CD4-positive, alpha-beta memory T cell (primary cell): ENCODE measurements around the gene GEN1. TPM values are rescaled to one million over a fixed set of nuclear protein-coding genes. Genes with fewer than 3 reads are reported as not detected.

Experiments used
- CTCF ChIA-PET: fragments of 350-600 bp; sonication (Branson Sonifier 250); formaldehyde crosslinking; loops from one replicate; lab custom pipeline; 2021; ENCODE audit warnings: inconsistent platforms; ENCODE audit not compliant: partially characterized antibody; lab: Charles Lee
- POLR2A ChIA-PET: fragments of 350-600 bp; sonication (Branson Sonifier 250); formaldehyde crosslinking; loops from one replicate; lab custom pipeline; 2021; ENCODE audit not compliant: partially characterized antibody; lab: Charles Lee
- DNase-seq, 5 donors: peaks; one replicate each; pipeline versions ENCODE4 v3.0.0 to v3.0.0-alpha.2; 2020 to 2022; ENCODE audit warnings: mixed read lengths in 1 of 5
- H3K27ac ChIP-seq: one replicate; pipeline ENCODE4 v1.7.0; 2013; ENCODE audit warnings: low read depth, low read length
- H3K27me3 ChIP-seq: 2 replicates; pipeline ENCODE4 v1.7.0; 2013; ENCODE audit warnings: mild to moderate bottlenecking, low read length, moderate library complexity; ENCODE audit not compliant: insufficient read depth
- H3K36me3 ChIP-seq: 2 replicates; pipeline ENCODE4 v1.7.0; 2013; ENCODE audit warnings: mild to moderate bottlenecking, low read length, moderate library complexity; ENCODE audit not compliant: insufficient read depth
- H3K4me1 ChIP-seq: 2 replicates; pipeline ENCODE4 v1.7.0; 2013; ENCODE audit warnings: mild to moderate bottlenecking, low read length, moderate library complexity; ENCODE audit not compliant: insufficient read depth
- H3K4me3 ChIP-seq, 2 donors: one replicate each; pipeline ENCODE4 v1.7.0; 2013; ENCODE audit warnings: low read length in 2 of 2, mild to moderate bottlenecking in 1 of 2
- H3K9me3 ChIP-seq, 2 donors: one replicate each; pipeline ENCODE4 v1.7.0; 2013; ENCODE audit warnings: low read length in 2 of 2, control low read depth in 1 of 2; ENCODE audit not compliant: control insufficient read depth in 1 of 2
- H3K27ac Mint-ChIP-seq, 7 donors: one replicate each; pipeline ENCODE4 v1.8.0; 2020 to 2021; ENCODE audit warnings: mixed read lengths in 7 of 7, mild to moderate bottlenecking in 6 of 7, inconsistent platforms in 3 of 7, moderate library complexity in 3 of 7
- H3K27me3 Mint-ChIP-seq, 2 donors: one replicate each; pipeline ENCODE4 v1.8.0; 2020 to 2021; ENCODE audit warnings: mixed read lengths in 2 of 2
- H3K36me3 Mint-ChIP-seq, 2 donors: one replicate each; pipeline ENCODE4 v1.8.0; 2020 to 2021; ENCODE audit warnings: mixed read lengths in 2 of 2, inconsistent platforms in 1 of 2, mild to moderate bottlenecking in 1 of 2
- H3K4me1 Mint-ChIP-seq, 4 donors: one replicate each; pipeline ENCODE4 v1.8.0; 2020 to 2021; ENCODE audit warnings: mixed read lengths in 4 of 4, mild to moderate bottlenecking in 1 of 4
- H3K4me3 Mint-ChIP-seq, 8 donors: one replicate each; pipeline ENCODE4 v1.8.0; 2020 to 2021; ENCODE audit warnings: mixed read lengths in 8 of 8, mild to moderate bottlenecking in 7 of 8, moderate library complexity in 6 of 8, inconsistent platforms in 3 of 8
- H3K9me3 Mint-ChIP-seq, 8 donors: one replicate each; pipeline ENCODE4 v1.8.0; 2020 to 2021; ENCODE audit warnings: mixed read lengths in 8 of 8, mild to moderate bottlenecking in 5 of 8, inconsistent platforms in 3 of 8, moderate library complexity in 1 of 8
- intact Hi-C: fragments of 100-400 bp; cut with micrococcal nuclease; formaldehyde crosslinking; loops from one replicate; pipeline ENCODE4 v1.15.1; 2023
- polyA plus RNA-seq, 2 donors: library from polyadenylated mRNA; unstranded; fragments of 300-500 nt; fragmentation: Illumina TruSeq; gene quantifications; one replicate each; pipeline ENCODE4 v1.2.3, GENCODE V29; 2021
- total RNA-seq, 2 experiments: library from RNA; stranded (reverse); gene quantifications; one replicate each; pipeline ENCODE4 v1.2.3, GENCODE V29; 2021

GEN1 gene
- total and polyA plus RNA-seq, 4 experiments from 2014 or later, result 0.22 to 6.2 (median 3.4) TPM

- H3K27me3 ChIP-seq, result no peaks in the 10 kb centered on the region
- no peaks in the 10 kb centered on the region for H3K27me3 Mint-ChIP-seq
- CTCF ChIA-PET, result no interaction called here
- H3K4me3 Mint-ChIP-seq, result peak overlapping the region; percentile 90 to 97 (median 94)
- H3K4me1 Mint-ChIP-seq, result peaks cover 19 to 34% (median 24%) of the 10 kb centered on the region in 4 donors
- H3K9me3 ChIP-seq, result no peaks in the 10 kb centered on the region
- no peaks in the 10 kb centered on the region for H3K36me3 ChIP-seq
- POLR2A ChIA-PET, result no interaction called here
- H3K4me1 ChIP-seq, result peaks cover 31% of the 10 kb centered on the region
- DNase-seq, result no peak
- H3K27ac ChIP-seq, result peak overlapping the region; percentile 95
- H3K36me3 Mint-ChIP-seq, result peaks cover 0 to 9% of the 10 kb centered on the region in 2 donors
- peak overlapping the region; percentile 86 to 99 (median 95) for H3K27ac Mint-ChIP-seq
- intact Hi-C loops, result loop anchor here (1.0 kb wide), 1 partner anchor 1595 kb away; no protein-coding TSS in a partner anchor
- no peaks in the 10 kb centered on the region for H3K9me3 Mint-ChIP-seq
- peak overlapping the region; percentile 86 to 90 for H3K4me3 ChIP-seq
Observed at GRCh38 chr2:17752892-17753802, 791 bp upstream of the GEN1 start.

GRCh38 chr2:17754773-17755425 is 961 bp downstream of the GEN1 start:
- ChIA-PET CTCF (interaction anchor here (0.9 to 1.7 kb wide), 3 partner anchors 35 to 37 kb away, joined by 3 to 4 read pairs (median 4); no protein-coding TSS in a partner anchor), POLR2A (no interaction called here)
- H3K36me3 Mint-ChIP-seq, result peaks cover 0 to 9% of the 10 kb centered on the region in 2 donors
- peak in 1 of 5 donors; percentile 19 for DNase-seq
- no peaks in the 10 kb centered on the region for H3K36me3 ChIP-seq
- H3K27me3 ChIP-seq, result no peaks in the 10 kb centered on the region
- H3K4me3 ChIP-seq, result peak overlapping the region; percentile 86 to 90
- peaks cover 29% of the 10 kb centered on the region for H3K4me1 ChIP-seq
- peaks cover 17 to 32% (median 22%) of the 10 kb centered on the region in 4 donors for H3K4me1 Mint-ChIP-seq
- peak overlapping the region; percentile 95 for H3K27ac ChIP-seq
- H3K9me3 ChIP-seq, result no peaks in the 10 kb centered on the region
- H3K27me3 Mint-ChIP-seq, result no peaks in the 10 kb centered on the region
- peak overlapping the region; percentile 90 to 97 (median 94) for H3K4me3 Mint-ChIP-seq
- H3K27ac Mint-ChIP-seq, result peak overlapping the region; percentile 95 to 99 (median 97)
- intact Hi-C loops, result loop anchor here (1.0 kb wide), 1 partner anchor 805 kb away; the partner anchor contains the start of gene RDH14
- H3K9me3 Mint-ChIP-seq, result no peaks in the 10 kb centered on the region

GRCh38 chr2:17756668-17757067 is 2.7 kb downstream of the GEN1 start:
- Histone ChIP-seq H3K4me1 (peaks cover 22% of the 10 kb centered on the region), H3K27ac (no peak overlapping the region), H3K4me3 (no peak overlapping the region), H3K36me3 (no peaks in the 10 kb centered on the region), H3K9me3 (no peaks in the 10 kb centered on the region), H3K27me3 (no peaks in the 10 kb centered on the region)
- Mint-ChIP-seq H3K27me3 (no peaks in the 10 kb centered on the region), H3K9me3 (no peaks in the 10 kb centered on the region), H3K4me3 (no peak overlapping the region), H3K36me3 (peaks cover 0 to 9% of the 10 kb centered on the region in 2 donors), H3K27ac (no peak overlapping the region), H3K4me1 (peaks cover 14 to 24% (median 18%) of the 10 kb centered on the region in 4 donors)
- no peak for DNase-seq
- CTCF ChIA-PET, result interaction anchor here (1.7 kb wide), 1 partner anchor 37 kb away, joined by 4 read pairs; no protein-coding TSS in a partner anchor
- intact Hi-C loops, result no loop called here
- POLR2A ChIA-PET, result no interaction called here

- Mint-ChIP-seq H3K27me3 (no peaks in the 10 kb centered on the region), H3K4me3 (no peak overlapping the region), H3K4me1 (peaks cover 10 to 18% (median 13%) of the 10 kb centered on the region in 4 donors), H3K27ac (peak overlapping the region in 1 of 7 donors; percentile 4), H3K9me3 (no peaks in the 10 kb centered on the region), H3K36me3 (peaks cover 0 to 9% of the 10 kb centered on the region in 2 donors)
- Histone ChIP-seq H3K9me3 (no peaks in the 10 kb centered on the region), H3K4me3 (no peak overlapping the region), H3K27me3 (no peaks in the 10 kb centered on the region), H3K4me1 (peaks cover 17% of the 10 kb centered on the region), H3K36me3 (no peaks in the 10 kb centered on the region), H3K27ac (no peak overlapping the region)
- ChIA-PET CTCF (no interaction called here), POLR2A (no interaction called here)
- no peak for DNase-seq
- intact Hi-C loops, result no loop called here
Observed at GRCh38 chr2:17757321-17757720, 3.4 kb downstream of the GEN1 start.

- Mint-ChIP-seq H3K4me1 (peaks cover 4 to 10% (median 6%) of the 10 kb centered on the region in 4 donors), H3K27me3 (no peaks in the 10 kb centered on the region), H3K27ac (no peak overlapping the region), H3K36me3 (peaks cover under 1 to 7% of the 10 kb centered on the region in 2 donors), H3K9me3 (no peaks in the 10 kb centered on the region), H3K4me3 (no peak overlapping the region)
- ChIA-PET CTCF (no interaction called here), POLR2A (no interaction called here)
- no peaks in the 10 kb centered on the region for H3K9me3 ChIP-seq
- DNase-seq, result no peak
- H3K4me1 ChIP-seq, result peaks cover 9% of the 10 kb centered on the region
- no peak overlapping the region for H3K27ac ChIP-seq
- intact Hi-C loops, result no loop called here
- no peaks in the 10 kb centered on the region for H3K27me3 ChIP-seq
- H3K4me3 ChIP-seq, result no peak overlapping the region
- no peaks in the 10 kb centered on the region for H3K36me3 ChIP-seq
Observed at GRCh38 chr2:17758118-17758517, 4.2 kb downstream of the GEN1 start.

GRCh38 chr2:17759805-17760204 is 5.9 kb downstream of the GEN1 start:
- Histone ChIP-seq H3K4me1 (peaks cover 4% of the 10 kb centered on the region), H3K27ac (no peak overlapping the region), H3K36me3 (no peaks in the 10 kb centered on the region), H3K4me3 (no peak overlapping the region), H3K27me3 (no peaks in the 10 kb centered on the region), H3K9me3 (no peaks in the 10 kb centered on the region)
- H3K4me1 Mint-ChIP-seq, result peaks cover 2 to 4% (median 2%) of the 10 kb centered on the region in 4 donors
- H3K9me3 Mint-ChIP-seq, result no peaks in the 10 kb centered on the region
- POLR2A ChIA-PET, result no interaction called here
- H3K4me3 Mint-ChIP-seq, result no peak overlapping the region
- CTCF ChIA-PET, result no interaction called here
- H3K27me3 Mint-ChIP-seq, result no peaks in the 10 kb centered on the region
- DNase-seq, result no peak
- H3K27ac Mint-ChIP-seq, result peak overlapping the region in 1 of 7 donors; percentile 10
- intact Hi-C loops, result no loop called here
- H3K36me3 Mint-ChIP-seq, result peaks cover under 1 to 4% of the 10 kb centered on the region in 2 donors

GRCh38 chr2:17762451-17762850 is 8.5 kb downstream of the GEN1 start:
- peak overlapping the region in 1 of 7 donors; percentile 13 for H3K27ac Mint-ChIP-seq

More at GRCh38 chr2:17762451-17762850, 8.5 kb downstream of the GEN1 start:
- intact Hi-C loops, result no loop called here
- H3K4me3 ChIP-seq, result no peak overlapping the region
- ChIA-PET POLR2A (no interaction called here), CTCF (no interaction called here)
- no peak for DNase-seq
- Mint-ChIP-seq H3K4me3 (no peak overlapping the region), H3K36me3 (peaks cover 0 to 8% of the 10 kb centered on the region in 2 donors), H3K9me3 (no peaks in the 10 kb centered on the region), H3K27me3 (no peaks in the 10 kb centered on the region), H3K4me1 (no peaks in the 10 kb centered on the region)
- no peaks in the 10 kb centered on the region for H3K9me3 ChIP-seq
- no peaks in the 10 kb centered on the region for H3K4me1 ChIP-seq
- no peaks in the 10 kb centered on the region for H3K36me3 ChIP-seq
- H3K27ac ChIP-seq, result no peak overlapping the region
- H3K27me3 ChIP-seq, result no peaks in the 10 kb centered on the region
